Suprapubic skin (tissue), 4 donors: ENCODE measurements around the gene NEK10.

Source experiments
- EP300 ChIP-seq: sonication (generic); formaldehyde crosslinking; IDR thresholded peaks from one replicate; pipeline ENCODE4 v1.6.1; 2017; ENCODE audit warnings: antibody characterized with exemption
- POLR2AphosphoS5 ChIP-seq, 3 donors: sonication (generic); formaldehyde crosslinking; IDR thresholded peaks; one replicate each; pipeline ENCODE4 v1.6.1; 2017; ENCODE audit warnings: antibody characterized with exemption in 3 of 3

DNA sequence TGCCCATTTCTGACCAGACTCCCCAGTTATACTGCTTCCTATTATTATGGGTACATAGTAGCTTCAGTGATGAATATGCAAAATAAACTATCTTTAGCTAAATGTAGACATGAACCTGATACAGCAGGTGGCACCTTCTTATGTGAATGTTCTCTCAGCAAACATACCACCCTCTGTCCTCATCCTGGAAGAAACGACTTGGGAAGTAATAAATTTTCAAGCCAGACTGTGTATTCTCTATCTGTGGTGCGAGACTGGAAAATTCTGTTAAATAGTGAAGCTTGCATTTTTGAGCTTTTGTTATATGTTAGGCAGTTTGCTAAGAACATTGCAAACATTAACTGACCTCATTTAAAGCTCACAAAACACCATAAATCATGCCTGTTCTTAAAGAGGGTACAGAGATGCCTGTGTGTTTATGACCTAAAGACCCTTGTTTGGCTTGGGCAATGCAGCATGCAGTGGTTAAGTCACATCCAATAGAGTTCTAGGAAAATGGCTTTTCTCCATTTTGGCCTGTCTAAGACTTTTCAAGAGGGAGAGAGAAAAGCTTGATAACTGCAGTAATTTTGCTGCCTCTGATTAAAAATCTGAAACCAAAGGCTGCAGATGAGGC is 287.1 kb downstream of the NEK10 start:
- no peak for TF ChIP-seq EP300
- no peak for TF ChIP-seq POLR2AphosphoS5 (IDR thresholded peaks at IDR 0.05)
